Thyroid gland (tissue), 4 donors: ENCODE results near the gene OR2AT4. TPM values are rescaled to one million over a fixed set of nuclear protein-coding genes. Genes with fewer than 3 reads are reported as not detected.

Experiments used
- DNase-seq, 2 donors: peaks; one replicate each; pipeline ENCODE4 v3.0.0-alpha.2; 2019
- H3K27ac ChIP-seq, 3 donors: fragments of 200-600 bp; sonication (generic); 1 replicate in 2 of 3; 2 replicates in 1 of 3; pipeline ENCODE4 v1.5.1; 2016 to 2019; ENCODE audit warnings: mild to moderate bottlenecking in 1 of 3, moderate library complexity in 1 of 3
- H3K27me3 ChIP-seq: fragments of 200-600 bp; sonication (generic); one replicate; pipeline ENCODE4 v1.5.1; 2019
- H3K36me3 ChIP-seq, 2 donors: fragments of 200-600 bp; sonication (generic); one replicate each; pipeline ENCODE4 v1.5.1; 2016 to 2019
- H3K4me1 ChIP-seq, 2 donors: fragments of 200-600 bp; sonication (generic); one replicate each; pipeline ENCODE4 v1.5.1; 2017 to 2019
- H3K4me3 ChIP-seq, 3 donors: fragments of 200-600 bp; sonication (generic); replicated peaks in 1 of 3; 1 replicate in 2 of 3; 2 replicates in 1 of 3; pipeline ENCODE4 v1.5.1; 2016; ENCODE audit warnings: mild to moderate bottlenecking in 1 of 3
- H3K9me3 ChIP-seq: fragments of 200-600 bp; sonication (generic); one replicate; pipeline ENCODE4 v1.5.1; 2017
- CTCF ChIP-seq, 6 experiments: fragments of 200-600 bp in 3 of 6; fragments of 450-650 bp in 3 of 6; sonication (generic) in 3 of 6; IDR thresholded peaks; one replicate each; pipeline ENCODE4 v1.5.1; 2016 to 2019; ENCODE audit warnings: antibody characterized with exemption in 6 of 6, mild to moderate bottlenecking in 2 of 6, inconsistent platforms in 1 of 6, moderate library complexity in 1 of 6
- POLR2A ChIP-seq, 2 donors: fragments of 450-650 bp; IDR thresholded peaks; one replicate each; pipeline ENCODE4 v1.6.1; 2017; ENCODE audit warnings: antibody characterized with exemption in 2 of 2, mild to moderate bottlenecking in 2 of 2, moderate library complexity in 1 of 2
- WGBS, 2 donors: methylation state at CpG; one replicate each; pipeline ENCODE4 v1.1.5; 2017; 5-methylcytosine and 5-hydroxymethylcytosine counted together
- intact Hi-C: fragments of 100-400 bp; cut with DNase I; formaldehyde crosslinking; loops from one replicate; pipeline ENCODE4 v1.15.1; 2023
- total RNA-seq, 4 donors: library from RNA; depleted of rRNA; stranded (reverse); fragments of >200 nt; gene quantifications; one replicate each; pipeline ENCODE4 v1.2.3, GENCODE V29; 2016

The OR2AT4 gene
- total RNA-seq, 4 donors from 2014 or later = not detected

GRCh38 chr11:75142714-75143419 lies 46.2 kb upstream of the OR2AT4 start:
- Histone ChIP-seq H3K27ac (no peak overlapping the region), H3K4me1 (peaks cover 0 to 12% of the 10 kb centered on the region in 2 donors), H3K36me3 (no peaks in the 10 kb centered on the region), H3K27me3 (no peaks in the 10 kb centered on the region), H3K4me3 (no peak overlapping the region), H3K9me3 (no peaks in the 10 kb centered on the region)
- TF ChIP-seq POLR2A (IDR thresholded peaks at IDR 0.05) (no peak), CTCF (IDR thresholded peaks at IDR 0.05) (no peak)
- 57 to 61% methylated on average over 10 of the region's 10 CpGs for WGBS, 2 donors
- intact Hi-C loops = loop anchor here (5.0 to 10.0 kb wide), 2 partner anchors 104 to 208 kb away; no protein-coding TSS in a partner anchor
- DNase-seq = peak; percentile 30 to 40

GRCh38 chr11:75141166-75141565 lies 44.5 kb upstream of the OR2AT4 start:
- Histone ChIP-seq H3K4me1 (peaks cover 0 to 12% of the 10 kb centered on the region in 2 donors), H3K27me3 (no peaks in the 10 kb centered on the region), H3K4me3 (no peak overlapping the region), H3K36me3 (no peaks in the 10 kb centered on the region), H3K27ac (no peak overlapping the region), H3K9me3 (no peaks in the 10 kb centered on the region)
- DNase-seq = no peak
- intact Hi-C loops = loop anchor here (5.0 to 10.0 kb wide), 2 partner anchors 106 to 206 kb away; no protein-coding TSS in a partner anchor
- WGBS, 2 donors = 52 to 58% methylated on average over 6 of the region's 6 CpGs
- TF ChIP-seq CTCF (IDR thresholded peaks at IDR 0.05) (no peak), POLR2A (IDR thresholded peaks at IDR 0.05) (no peak)

DNA sequence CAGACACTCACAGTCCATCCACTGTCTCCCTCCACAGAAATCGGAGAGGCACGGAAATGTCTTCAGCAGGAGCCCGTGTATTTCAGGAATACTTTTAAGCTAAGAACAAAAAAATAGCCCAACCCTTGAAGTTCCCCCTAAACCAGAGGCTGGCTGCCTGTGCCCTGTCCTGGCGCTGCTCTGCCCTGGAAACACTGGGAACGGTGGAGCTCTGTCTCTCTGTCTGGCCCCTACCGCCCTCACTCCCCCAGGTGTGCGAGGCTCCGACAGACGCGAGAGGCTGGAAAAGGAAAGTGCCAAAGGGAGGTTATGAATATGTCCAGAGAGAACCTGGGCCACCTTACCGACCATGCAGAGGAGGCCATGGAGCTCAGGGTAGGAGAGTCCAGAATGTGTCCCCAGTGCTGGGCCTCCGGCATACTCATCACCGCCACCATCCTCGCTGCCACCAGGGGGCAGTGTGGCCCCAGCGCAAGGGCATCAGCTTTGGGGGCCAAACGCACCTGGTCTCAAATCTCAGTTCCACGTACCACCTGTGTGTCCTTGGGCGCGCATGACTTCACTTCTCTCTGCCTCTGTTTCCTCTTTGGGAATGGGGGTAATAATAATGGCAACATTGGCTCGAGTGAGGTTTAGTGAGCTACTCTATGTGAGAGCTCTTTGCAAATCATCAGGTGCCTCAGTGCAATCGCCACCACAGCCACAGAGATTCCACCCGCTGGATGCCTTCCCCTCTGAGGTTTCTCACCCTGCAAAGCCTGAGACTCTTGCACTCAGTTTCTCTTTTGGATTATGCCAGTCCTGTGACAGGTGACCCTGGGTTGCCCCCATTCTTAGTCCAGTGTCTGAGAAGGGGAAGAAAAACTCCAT lies 43.8 kb upstream of the OR2AT4 start:
- peak; percentile 73 to 94 (median 76) for TF ChIP-seq CTCF (IDR thresholded peaks at IDR 0.05)
- no peak for TF ChIP-seq POLR2A (IDR thresholded peaks at IDR 0.05)
- no peak overlapping the region for H3K4me3 ChIP-seq
- H3K4me1 ChIP-seq = peaks cover 0 to 12% of the 10 kb centered on the region in 2 donors
- WGBS, 2 donors = 34 to 35% methylated on average over 18 to 22 of the region's 22 CpGs
- intact Hi-C loops = loop anchor here (5.0 to 10.0 kb wide), 2 partner anchors 107 to 206 kb away; no protein-coding TSS in a partner anchor
- H3K27me3 ChIP-seq = no peaks in the 10 kb centered on the region
- no peaks in the 10 kb centered on the region for H3K9me3 ChIP-seq
- DNase-seq = peak; percentile 57 to 62
- no peaks in the 10 kb centered on the region for H3K36me3 ChIP-seq
- H3K27ac ChIP-seq = no peak overlapping the region

GRCh38 chr11:75135651-75136050 lies 39.0 kb upstream of the OR2AT4 start:
- Histone ChIP-seq H3K36me3 (no peaks in the 10 kb centered on the region), H3K9me3 (no peaks in the 10 kb centered on the region), H3K4me3 (no peak overlapping the region), H3K27me3 (no peaks in the 10 kb centered on the region), H3K4me1 (no peaks in the 10 kb centered on the region), H3K27ac (no peak overlapping the region)
- no peak for DNase-seq
- intact Hi-C loops = no loop called here
- no peak for TF ChIP-seq POLR2A (IDR thresholded peaks at IDR 0.05)
- no peak for TF ChIP-seq CTCF (IDR thresholded peaks at IDR 0.05)
- WGBS, 2 donors = 74 to 90% methylated on average over 1 of the region's 1 CpG
